Stimulated activated naive CD4-positive, alpha-beta T cell (primary cell): Measurements from ENCODE around the gene MARCOL.
"Not testable (repeated sequence)": the region's sequence is repeated elsewhere in the genome, so short reads cannot be mapped to it uniquely, and the experiment has no call there.

Experiments used
- DNase-seq, 6 experiments: peaks; one replicate each; lab custom pipeline; 2025; lab: John Stamatoyannopoulos, UW

MARCOL gene

GRCh38 chr5:148267962-148268361, 29.6 kb downstream of the MARCOL start:
- no peak for DNase-seq

DNA sequence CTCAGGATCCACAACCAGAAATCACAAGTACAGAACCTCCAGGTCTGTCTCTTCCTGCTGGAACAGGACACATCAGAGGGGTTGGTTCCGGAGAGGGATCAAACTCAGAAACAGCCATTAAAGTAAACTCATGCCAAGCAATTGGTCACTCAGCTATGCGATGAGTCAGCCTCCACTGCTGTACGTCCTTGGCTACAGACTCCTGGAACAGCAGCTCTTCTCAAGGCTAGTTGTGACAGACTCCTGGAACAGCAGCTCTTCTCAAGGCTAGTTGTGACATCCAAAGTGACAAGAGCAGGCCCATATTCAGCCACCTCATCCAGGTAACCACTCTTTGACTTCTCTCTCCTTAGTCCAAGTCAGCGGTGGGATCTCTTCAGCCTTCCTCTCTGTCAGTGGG, 30.2 kb downstream of the MARCOL start, which contains the start of gene SPINK13:
Gene SPINK13 (plus strand): TSS at position 229 of the 400 bp plus-strand sequence. CDS start 1,279 bp downstream, outside the sequence.
- DNase-seq, result no peak

GRCh38 chr5:148275129-148275528, 36.8 kb downstream of the MARCOL start:
- DNase-seq, result not testable (repeated sequence)

DNA sequence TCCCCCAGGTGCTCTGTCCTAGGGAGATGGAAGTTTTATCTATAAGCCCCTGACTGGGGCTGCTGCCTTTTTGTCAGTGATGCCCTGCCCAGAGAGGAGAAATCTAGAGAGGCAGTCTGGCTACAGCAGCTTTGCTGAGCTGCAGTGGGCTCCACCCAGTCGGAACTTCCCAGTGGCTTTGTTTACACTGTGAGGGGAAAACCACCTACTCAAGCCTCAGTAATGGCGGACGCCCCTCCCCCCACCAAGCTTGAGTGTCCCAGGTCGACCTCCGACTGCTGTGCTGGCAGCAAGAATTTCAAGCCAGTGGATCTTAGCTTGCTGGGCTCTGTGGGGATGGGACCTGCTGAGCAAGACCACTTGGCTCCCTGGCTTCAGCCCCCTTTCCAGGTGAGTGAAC, 42.6 kb downstream of the MARCOL start:
- not testable (repeated sequence) for DNase-seq

DNA sequence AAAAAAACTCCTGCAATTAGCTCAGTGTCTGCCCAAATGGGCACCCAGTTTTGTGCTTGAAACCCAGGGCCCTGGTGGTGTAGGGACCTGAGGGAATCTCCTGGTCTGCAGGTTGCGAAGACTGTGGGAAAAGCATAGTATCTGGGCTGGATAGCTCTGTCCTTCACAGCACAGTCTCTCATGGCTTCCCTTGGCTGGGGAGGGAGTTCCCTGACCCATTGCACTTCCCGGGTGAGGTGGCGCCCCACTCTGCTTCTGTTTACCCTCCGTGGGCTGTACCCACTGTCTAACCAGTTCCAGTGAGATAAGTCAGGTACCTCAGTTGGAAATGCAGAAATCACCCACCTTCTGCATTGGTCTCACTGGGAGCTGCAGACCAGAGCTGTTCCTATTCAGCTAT, 43.0 kb downstream of the MARCOL start:
- DNase-seq, result not testable (repeated sequence)

DNA sequence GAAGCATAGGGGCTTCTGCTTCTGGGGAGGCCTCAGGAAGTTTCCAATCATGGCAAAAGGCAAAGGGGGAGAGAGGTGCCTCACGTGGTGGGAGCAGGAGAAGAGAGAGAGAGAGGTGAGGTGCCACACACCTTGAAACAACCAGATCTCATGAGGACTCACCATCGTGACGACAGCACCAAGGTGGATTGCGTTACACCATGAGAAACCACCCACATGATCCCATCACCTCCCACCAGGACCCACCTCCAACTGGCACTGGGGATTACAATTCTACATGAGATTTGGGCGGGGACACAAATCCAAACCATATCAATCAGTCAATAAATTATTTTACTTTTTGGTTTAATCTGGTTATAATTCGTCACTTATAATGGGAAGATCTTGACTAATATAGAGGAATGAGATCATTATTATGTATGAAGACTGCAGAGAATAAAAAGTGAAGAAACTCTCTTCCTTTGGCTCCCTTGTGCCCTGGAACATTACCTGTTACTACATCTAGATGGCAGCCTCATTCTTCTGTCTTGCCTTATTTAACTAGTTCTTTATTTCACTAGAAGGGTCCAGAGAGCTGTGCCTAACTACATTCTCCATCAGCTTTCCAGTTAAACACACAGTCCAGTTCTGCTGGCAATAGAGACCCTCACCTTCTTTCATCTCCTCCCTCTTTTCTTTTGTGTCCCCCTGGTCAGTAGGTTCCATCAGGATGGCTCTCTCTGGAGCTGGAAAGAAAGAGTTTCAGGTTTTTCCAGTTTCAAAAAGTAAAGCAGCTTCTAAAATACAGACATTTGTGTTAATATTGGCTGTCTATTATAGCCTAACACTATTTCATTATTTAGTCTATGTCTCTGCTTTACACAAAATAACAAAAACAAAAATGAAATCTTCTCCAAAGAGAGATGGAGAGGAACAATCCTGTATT, 52.2 kb downstream of the MARCOL start:
- DNase-seq, result peak in 1 of 6 experiments; percentile 1
